ENCODE results near the gene NKX2-3. TPM values are rescaled to one million over a fixed set of nuclear protein-coding genes. Genes with fewer than 3 reads are reported as not detected.

Gene NKX2-3
- total RNA-seq, 2 experiments from 2014 or later: not detected

DNA sequence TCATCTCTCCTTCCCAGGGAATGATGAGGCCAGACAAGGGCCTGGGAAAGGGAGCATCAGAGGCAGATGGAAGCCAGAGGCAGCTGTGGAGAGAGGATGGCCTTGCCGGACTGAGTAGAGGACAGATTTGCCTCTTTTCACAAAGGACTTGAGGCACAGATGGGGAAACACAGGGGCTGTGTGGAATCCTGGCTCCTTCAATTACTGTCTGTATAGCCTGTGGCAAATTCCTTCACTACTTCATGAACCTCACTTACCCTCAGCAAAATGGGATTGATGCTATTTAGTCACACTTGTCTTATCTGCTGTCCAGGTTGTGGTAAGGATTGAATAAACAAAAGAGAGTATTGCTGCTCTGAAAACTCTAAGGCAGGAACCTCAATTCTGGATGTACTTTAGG, 47.2 kb downstream of the NKX2-3 start:
- Histone ChIP-seq H3K4me3 (ENCODE audit: low read depth, low read length, poor library complexity, severe bottlenecking) (no peak overlapping the region), H3K79me2 (ENCODE audit: insufficient read depth, low read depth, low read length) (no peaks in the 10 kb centered on the region), H3K9me2 (ENCODE audit: insufficient read depth, low read length) (no peaks in the 10 kb centered on the region), H3K36me3 (ENCODE audit: insufficient read depth, low read length) (no peaks in the 10 kb centered on the region), H3K9me3 (ENCODE audit: low read length) (no peaks in the 10 kb centered on the region), H3K4me2 (ENCODE audit: low read length) (no peak overlapping the region), H3K27ac (ENCODE audit: low read depth, low read length, poor library complexity, severe bottlenecking) (no peak overlapping the region), H2AFZ (ENCODE audit: low read length) (no peak overlapping the region), H3K4me1 (ENCODE audit: insufficient read depth, low read length, poor library complexity, severe bottlenecking) (no peaks in the 10 kb centered on the region), H4K20me1 (ENCODE audit: insufficient read depth, low read length) (no peaks in the 10 kb centered on the region)
- no peak for DNase-seq (ENCODE audit: low spot score)
- TF ChIP-seq EZH2phosphoT487 (IDR thresholded peaks at IDR 0.05; ENCODE audit: borderline replicate concordance, low read depth, low read length) (no peak), CTCF (conservative IDR thresholded peaks at IDR 0.05; ENCODE audit: low read length) (no peak)
- intact Hi-C loops (cut with micrococcal nuclease; ENCODE audit: unreplicated experiment): no loop called here
- ChIA-PET CTCF (ENCODE audit: unreplicated experiment) (no interaction called here), POLR2A (no interaction called here)
- BruUV-seq (replicated peaks): no TSS peak

DNA sequence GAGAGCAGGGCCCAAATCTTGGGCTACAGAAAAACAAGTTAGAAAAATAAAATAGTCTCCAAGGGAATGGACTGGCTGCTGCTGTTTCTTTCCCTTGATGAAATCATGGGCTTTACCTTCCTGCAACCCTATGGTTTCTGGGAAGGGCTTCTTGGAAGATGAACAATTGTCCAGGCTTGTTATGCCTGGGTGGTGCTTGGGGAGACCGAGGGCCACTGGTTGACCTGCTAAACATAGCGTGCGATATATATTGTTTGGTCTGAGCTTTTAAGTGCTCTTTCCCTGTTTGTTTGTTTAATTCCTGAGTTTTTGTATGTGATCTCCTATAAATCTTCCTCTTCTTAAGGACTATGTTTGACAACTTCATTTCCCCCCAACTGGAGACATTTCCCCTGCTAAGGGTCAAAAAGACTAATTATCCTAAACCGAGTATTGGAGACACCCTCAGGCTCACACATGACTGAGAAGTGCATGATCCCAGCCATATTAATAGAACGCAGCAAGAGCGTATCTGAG, 49.6 kb downstream of the NKX2-3 start:
- H3K4me2 ChIP-seq (ENCODE audit: low read length): no peak overlapping the region
- H3K9me2 ChIP-seq (ENCODE audit: insufficient read depth, low read length): no peaks in the 10 kb centered on the region
- H2AFZ ChIP-seq (ENCODE audit: low read length): no peak overlapping the region
- H3K36me3 ChIP-seq (ENCODE audit: insufficient read depth, low read length): no peaks in the 10 kb centered on the region
- ChIA-PET POLR2A (no interaction called here), CTCF (ENCODE audit: unreplicated experiment) (no interaction called here)
- H3K4me3 ChIP-seq (ENCODE audit: low read depth, low read length, poor library complexity, severe bottlenecking): no peak overlapping the region
- TF ChIP-seq EZH2phosphoT487 (IDR thresholded peaks at IDR 0.05; ENCODE audit: borderline replicate concordance, low read depth, low read length) (no peak), CTCF (conservative IDR thresholded peaks at IDR 0.05; ENCODE audit: low read length) (no peak)
- intact Hi-C loops (cut with micrococcal nuclease; ENCODE audit: unreplicated experiment): no loop called here
- H4K20me1 ChIP-seq (ENCODE audit: insufficient read depth, low read length): no peaks in the 10 kb centered on the region
- no TSS peak for BruUV-seq (replicated peaks)
- no peak for DNase-seq (ENCODE audit: low spot score)
- H3K79me2 ChIP-seq (ENCODE audit: insufficient read depth, low read depth, low read length): no peaks in the 10 kb centered on the region
- no peaks in the 10 kb centered on the region for H3K9me3 ChIP-seq (ENCODE audit: low read length)
- no peak overlapping the region for H3K27ac ChIP-seq (ENCODE audit: low read depth, low read length, poor library complexity, severe bottlenecking)
- H3K4me1 ChIP-seq (ENCODE audit: insufficient read depth, low read length, poor library complexity, severe bottlenecking): no peaks in the 10 kb centered on the region

GRCh38 chr10:99583687-99584086, 50.9 kb downstream of the NKX2-3 start:
- ChIA-PET CTCF (ENCODE audit: unreplicated experiment) (no interaction called here), POLR2A (no interaction called here)
- Histone ChIP-seq H4K20me1 (ENCODE audit: insufficient read depth, low read length) (no peaks in the 10 kb centered on the region), H3K27ac (ENCODE audit: low read depth, low read length, poor library complexity, severe bottlenecking) (no peak overlapping the region), H3K9me3 (ENCODE audit: low read length) (no peaks in the 10 kb centered on the region), H3K4me2 (ENCODE audit: low read length) (no peak overlapping the region), H3K79me2 (ENCODE audit: insufficient read depth, low read depth, low read length) (no peaks in the 10 kb centered on the region), H3K4me3 (ENCODE audit: low read depth, low read length, poor library complexity, severe bottlenecking) (no peak overlapping the region), H3K9me2 (ENCODE audit: insufficient read depth, low read length) (no peaks in the 10 kb centered on the region), H3K4me1 (ENCODE audit: insufficient read depth, low read length, poor library complexity, severe bottlenecking) (no peaks in the 10 kb centered on the region), H3K36me3 (ENCODE audit: insufficient read depth, low read length) (no peaks in the 10 kb centered on the region), H2AFZ (ENCODE audit: low read length) (no peak overlapping the region)
- DNase-seq (ENCODE audit: low spot score): no peak
- TF ChIP-seq CTCF (conservative IDR thresholded peaks at IDR 0.05; ENCODE audit: low read length) (no peak), EZH2phosphoT487 (IDR thresholded peaks at IDR 0.05; ENCODE audit: borderline replicate concordance, low read depth, low read length) (no peak)
- intact Hi-C loops (cut with micrococcal nuclease; ENCODE audit: unreplicated experiment): no loop called here
- BruUV-seq (replicated peaks): no TSS peak

Other genes with a start within 250 kb of the NKX2-3 start
- gene CNNM1, start 203.6 kb upstream of the NKX2-3 start, total RNA-seq (2014; rRNA removed; shearing (Covaris generic)): not detected in 2 replicates
- not detected in 2 replicates for gene CNNM1, start 203.6 kb upstream of the NKX2-3 start, total RNA-seq (2022)
- 24.5 and 26.4 TPM in 2 replicates for gene GOT1, start 102.3 kb upstream of the NKX2-3 start, total RNA-seq (2014; rRNA removed; shearing (Covaris generic))
- 50.4 and 59.0 TPM in 2 replicates for gene GOT1, start 102.3 kb upstream of the NKX2-3 start, total RNA-seq (2022)
- gene SLC25A28, start 87.5 kb downstream of the NKX2-3 start, total RNA-seq (2014; rRNA removed; shearing (Covaris generic)): 31.6 and 35.6 TPM in 2 replicates
- 36.3 and 38.3 TPM in 2 replicates for gene SLC25A28, start 87.5 kb downstream of the NKX2-3 start, total RNA-seq (2022)
- 2.8 and 3.3 TPM in 2 replicates for gene ENTPD7, start 126.6 kb downstream of the NKX2-3 start, total RNA-seq (2014; rRNA removed; shearing (Covaris generic))
- gene ENTPD7, start 126.6 kb downstream of the NKX2-3 start, total RNA-seq (2022): 5.6 and 7.6 TPM in 2 replicates
- gene COX15, start 199.2 kb downstream of the NKX2-3 start, total RNA-seq (2014; rRNA removed; shearing (Covaris generic)): 18.5 and 19.6 TPM in 2 replicates
- 50.3 and 55.2 TPM in 2 replicates for gene COX15, start 199.2 kb downstream of the NKX2-3 start, total RNA-seq (2022)
- gene CUTC, start 199.3 kb downstream of the NKX2-3 start, total RNA-seq (2014; rRNA removed; shearing (Covaris generic)): 29.9 and 37.1 TPM in 2 replicates
- 41.6 and 42.9 TPM in 2 replicates for gene CUTC, start 199.3 kb downstream of the NKX2-3 start, total RNA-seq (2022)
- gene ABCC2, start 249.7 kb downstream of the NKX2-3 start, total RNA-seq (2014; rRNA removed; shearing (Covaris generic)): 0.38 and 0.85 TPM in 2 replicates
- gene ABCC2, start 249.7 kb downstream of the NKX2-3 start, total RNA-seq (2022): 0.59 and 1.2 TPM in 2 replicates

All from OCI-LY7 (cell line).